Fibroblast of the conjunctiva (primary cell): Measurements from ENCODE around the gene HIPK4.
A peak's percentile ranks its signal among the peaks of the same experiment; 100 is the strongest.
"Not testable (repeated sequence)": the region's sequence is repeated elsewhere in the genome, so short reads cannot be mapped to it uniquely, and the experiment has no call there.

Experiments used
- DNase-seq: peaks from one replicate; pipeline ENCODE4 v3.0.0-alpha.2; 2010; ENCODE audit warnings: low read depth

The HIPK4 gene

GRCh38 chr19:40392894-40393517 is 3.0 kb upstream of the HIPK4 start:
- DNase-seq: no peak

- DNase-seq: no peak
These were observed 2.1 kb upstream of the HIPK4 start for GRCh38 chr19:40392123-40392522.

DNA sequence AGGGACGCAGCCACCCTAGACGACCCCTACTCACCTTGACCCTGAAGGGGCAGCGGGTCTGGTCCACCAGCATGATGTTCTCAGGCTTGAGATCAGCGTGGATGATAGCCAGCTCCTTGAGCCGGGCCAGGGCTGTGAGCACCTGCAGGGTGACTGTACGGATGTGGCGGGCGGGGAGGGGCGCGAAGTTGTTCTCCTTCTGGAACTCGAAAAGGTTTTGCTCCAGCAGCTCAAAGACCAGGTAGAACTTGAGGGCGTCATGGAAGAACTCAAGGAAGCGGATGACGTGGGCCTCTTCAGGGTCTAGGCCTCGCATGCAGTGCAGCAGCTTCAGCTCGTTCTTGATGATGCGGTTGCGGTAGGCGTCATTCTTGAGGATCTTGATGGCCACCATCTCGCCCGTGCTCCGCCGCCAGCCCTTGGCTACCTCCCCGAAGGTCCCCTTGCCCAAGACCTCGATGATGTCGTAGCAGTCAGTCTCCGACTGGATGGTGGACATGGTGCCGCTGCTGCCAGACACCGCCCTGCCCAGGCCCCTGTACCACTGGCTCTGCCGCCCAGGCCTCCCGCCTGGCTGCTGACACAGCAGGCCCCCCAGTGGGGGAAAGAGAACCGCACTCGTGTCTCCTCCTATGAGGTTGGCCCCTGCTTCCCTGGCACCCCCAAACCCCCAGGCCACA is 437 bp downstream of the HIPK4 start:
- DNase-seq: no peak

DNA sequence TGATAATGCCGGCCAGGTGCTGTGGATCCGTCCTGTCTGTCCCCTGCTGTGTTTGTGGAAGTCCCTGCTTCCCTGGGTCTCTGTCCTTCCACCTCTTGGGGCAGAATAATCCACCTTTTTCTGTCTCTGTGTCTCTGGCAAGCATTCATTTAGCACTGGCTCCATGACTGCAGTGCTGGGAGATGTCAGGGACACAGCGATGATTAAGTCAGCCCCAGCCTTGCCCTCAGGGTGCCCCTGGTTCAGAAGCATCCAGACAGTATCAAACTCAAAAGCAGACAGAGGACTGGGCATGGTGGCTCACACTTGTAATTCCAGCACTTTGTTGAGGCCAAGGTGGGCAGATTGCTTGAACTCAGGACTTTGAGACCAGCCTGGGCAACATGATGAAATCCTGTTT is 1.5 kb downstream of the HIPK4 start:
- DNase-seq: no peak

- DNase-seq: no peak
These were observed 2.8 kb downstream of the HIPK4 start for GRCh38 chr19:40387155-40387554.

DNA sequence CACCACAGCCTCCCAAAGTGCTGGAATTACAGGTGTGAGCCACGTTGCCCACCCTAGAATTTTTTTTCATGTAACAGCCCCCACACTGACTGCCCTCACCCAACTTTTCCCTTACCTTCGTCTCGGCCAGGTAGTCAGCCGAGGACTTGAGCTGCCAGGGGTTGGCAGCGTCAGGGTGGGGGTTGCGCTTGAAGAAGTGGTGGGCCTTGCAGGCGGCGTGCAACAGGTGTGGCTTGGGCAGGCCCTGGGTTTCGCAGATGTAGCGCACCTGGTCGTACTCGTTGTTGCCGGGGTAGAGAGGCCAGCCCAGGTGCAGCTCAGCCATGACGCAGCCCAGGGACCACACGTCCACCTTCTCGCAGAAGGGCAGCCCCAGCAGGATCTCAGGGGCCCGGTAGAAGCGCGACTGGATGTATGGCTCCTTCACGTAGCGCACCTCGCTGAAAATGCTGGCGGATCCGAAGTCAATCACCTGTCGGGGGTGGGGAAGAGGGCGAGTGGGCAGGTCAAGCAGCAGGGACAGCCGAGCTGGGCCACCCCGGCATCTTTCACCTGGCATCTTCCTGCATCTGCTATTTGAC is 6.2 kb downstream of the HIPK4 start:
- DNase-seq: no peak

DNA sequence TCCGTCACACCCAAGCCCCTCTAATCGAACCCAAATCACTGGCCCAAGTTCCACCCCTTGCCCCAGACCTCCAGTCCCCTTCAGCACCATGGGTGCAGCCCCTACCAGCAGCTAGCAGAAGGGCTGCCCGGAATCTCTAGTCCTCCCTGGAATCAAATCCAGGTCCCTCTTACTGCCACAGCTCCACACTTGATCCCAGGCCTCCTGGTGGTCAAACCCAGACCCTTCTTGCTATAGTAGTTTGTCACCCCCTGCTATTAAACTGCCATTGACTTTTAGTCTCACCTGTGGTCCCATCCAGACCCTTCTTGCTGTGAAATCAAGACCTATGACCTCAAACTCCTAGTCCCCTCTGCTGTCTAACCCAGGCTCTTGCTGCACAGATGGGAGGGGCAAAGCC is 8.7 kb downstream of the HIPK4 start:
- DNase-seq: no peak

GRCh38 chr19:40380199-40381037 is 9.6 kb downstream of the HIPK4 start:
- DNase-seq: no peak

GRCh38 chr19:40379446-40380198 is 10.4 kb downstream of the HIPK4 start:
- DNase-seq: no peak

DNA sequence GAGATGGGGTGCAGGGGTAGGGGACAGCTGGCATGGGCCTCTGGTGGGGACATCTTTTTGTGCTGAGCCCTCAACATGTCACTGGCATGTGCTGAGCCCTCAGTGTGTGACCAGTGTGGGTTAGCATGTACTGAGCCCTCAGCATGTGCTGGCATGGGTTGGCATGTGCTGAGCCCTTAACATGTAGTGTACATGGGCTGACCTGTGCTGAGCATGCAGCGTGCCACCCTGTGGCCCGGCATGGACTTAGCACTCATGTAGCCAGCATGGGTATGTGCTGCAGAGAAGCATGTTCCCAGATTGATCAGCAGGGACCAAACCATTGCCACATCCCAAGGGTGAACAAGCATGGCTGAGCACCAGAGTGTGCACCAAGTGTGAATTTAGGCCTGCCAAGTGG is 11.5 kb downstream of the HIPK4 start:
- DNase-seq: no peak

- DNase-seq: no peak
These were observed 12.1 kb downstream of the HIPK4 start for GRCh38 chr19:40377876-40378385.

GRCh38 chr19:40376286-40376862 is 13.6 kb downstream of the HIPK4 start:
- no peak for DNase-seq

DNA sequence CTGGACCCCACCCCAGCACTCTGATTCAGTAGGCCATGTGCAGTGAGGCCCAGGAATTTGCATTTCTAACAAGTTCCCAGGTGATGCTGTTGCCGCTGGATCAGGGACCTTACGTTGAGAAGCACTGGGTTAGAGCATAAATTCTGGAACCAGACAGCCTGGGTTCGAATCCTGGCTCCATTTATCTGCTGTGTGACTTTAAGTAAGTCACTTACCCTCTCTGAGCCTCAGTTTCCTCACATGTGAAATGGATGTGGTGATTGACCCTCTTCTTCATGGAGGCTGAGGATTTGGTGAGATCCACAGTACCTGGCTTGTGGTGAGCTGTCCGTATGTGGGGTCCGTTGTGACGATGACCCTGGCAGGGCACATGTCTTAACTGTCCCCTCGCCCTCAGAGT is 15.9 kb downstream of the HIPK4 start:
- no peak for DNase-seq

- DNase-seq: no peak
These were observed 18.2 kb downstream of the HIPK4 start for GRCh38 chr19:40371802-40372122.

- DNase-seq: no peak
These were observed 18.8 kb downstream of the HIPK4 start for GRCh38 chr19:40370997-40371801.

DNA sequence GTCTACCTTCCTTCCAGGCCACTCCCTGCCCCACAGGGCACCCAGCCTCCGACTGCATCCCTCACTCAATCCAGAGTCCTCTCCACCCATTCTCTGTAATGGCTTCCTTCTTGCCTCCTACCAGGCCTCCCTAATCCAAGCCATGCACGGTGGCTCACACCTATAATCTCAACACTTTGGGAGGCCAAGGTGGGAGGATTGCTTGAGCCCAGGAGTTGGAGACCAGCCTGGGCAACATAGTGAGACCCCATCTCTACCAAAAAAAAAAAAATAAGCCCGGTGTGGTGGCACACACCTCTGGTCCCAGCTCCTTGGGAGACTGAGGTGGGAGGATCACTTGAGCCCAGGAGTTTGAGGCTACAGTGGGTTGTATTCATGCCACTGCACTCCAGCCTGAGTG is 19.7 kb downstream of the HIPK4 start:
- DNase-seq: not testable (repeated sequence)

DNA sequence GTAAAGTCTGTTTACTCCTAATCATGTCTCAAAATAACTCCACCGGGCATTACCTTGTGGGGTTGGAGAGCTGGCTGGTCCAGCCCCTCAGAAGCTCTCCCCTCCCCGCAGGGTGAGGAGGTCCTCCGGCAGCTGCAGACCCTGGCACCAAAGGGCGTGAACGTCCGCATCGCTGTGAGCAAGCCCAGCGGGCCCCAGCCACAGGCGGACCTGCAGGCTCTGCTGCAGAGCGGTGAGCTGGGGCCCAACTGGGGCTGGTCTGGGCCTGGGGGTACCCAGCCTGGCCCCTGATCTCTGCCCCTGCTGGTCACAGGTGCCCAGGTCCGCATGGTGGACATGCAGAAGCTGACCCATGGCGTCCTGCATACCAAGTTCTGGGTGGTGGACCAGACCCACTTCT is 20.2 kb downstream of the HIPK4 start:
- no peak for DNase-seq

DNA sequence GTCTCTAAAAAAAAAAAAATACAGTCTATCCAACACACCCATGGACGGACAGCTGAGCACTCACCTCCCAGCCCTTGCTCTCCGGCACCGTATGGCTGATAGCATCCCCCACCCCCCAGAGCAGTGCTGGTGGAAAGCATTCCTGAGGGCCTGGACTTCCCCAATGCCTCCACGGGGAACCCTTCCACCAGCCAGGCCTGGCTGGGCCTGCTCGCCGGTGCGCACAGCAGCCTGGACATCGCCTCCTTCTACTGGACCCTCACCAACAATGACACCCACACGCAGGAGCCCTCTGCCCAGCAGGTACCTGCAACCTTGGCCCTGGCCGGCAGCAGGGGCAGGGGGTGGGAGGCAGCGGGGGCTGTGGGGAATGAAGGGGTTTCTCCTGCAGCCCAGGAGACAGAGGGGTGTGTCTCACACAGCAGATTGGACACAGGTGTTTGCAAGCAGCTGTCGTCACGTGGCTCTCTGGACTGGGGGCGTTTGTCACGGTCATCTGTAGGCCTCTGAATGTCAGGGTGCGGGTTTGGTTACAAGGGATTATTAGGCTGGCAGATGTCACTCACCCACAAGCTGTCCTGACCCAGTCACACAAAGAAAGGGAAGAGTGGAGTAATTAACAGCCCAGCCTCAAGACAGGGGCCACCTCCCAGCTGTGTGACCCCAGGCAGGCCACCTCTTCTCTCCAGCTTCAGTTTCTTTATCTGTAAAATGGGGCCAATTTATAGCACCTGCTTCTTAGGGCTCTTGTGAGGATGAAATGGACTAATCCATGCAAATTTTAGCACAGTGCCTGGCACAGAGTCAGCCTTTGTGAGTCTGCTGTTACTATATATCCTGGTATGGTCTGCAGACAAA is 22.2 kb downstream of the HIPK4 start:
- DNase-seq: no peak

DNA sequence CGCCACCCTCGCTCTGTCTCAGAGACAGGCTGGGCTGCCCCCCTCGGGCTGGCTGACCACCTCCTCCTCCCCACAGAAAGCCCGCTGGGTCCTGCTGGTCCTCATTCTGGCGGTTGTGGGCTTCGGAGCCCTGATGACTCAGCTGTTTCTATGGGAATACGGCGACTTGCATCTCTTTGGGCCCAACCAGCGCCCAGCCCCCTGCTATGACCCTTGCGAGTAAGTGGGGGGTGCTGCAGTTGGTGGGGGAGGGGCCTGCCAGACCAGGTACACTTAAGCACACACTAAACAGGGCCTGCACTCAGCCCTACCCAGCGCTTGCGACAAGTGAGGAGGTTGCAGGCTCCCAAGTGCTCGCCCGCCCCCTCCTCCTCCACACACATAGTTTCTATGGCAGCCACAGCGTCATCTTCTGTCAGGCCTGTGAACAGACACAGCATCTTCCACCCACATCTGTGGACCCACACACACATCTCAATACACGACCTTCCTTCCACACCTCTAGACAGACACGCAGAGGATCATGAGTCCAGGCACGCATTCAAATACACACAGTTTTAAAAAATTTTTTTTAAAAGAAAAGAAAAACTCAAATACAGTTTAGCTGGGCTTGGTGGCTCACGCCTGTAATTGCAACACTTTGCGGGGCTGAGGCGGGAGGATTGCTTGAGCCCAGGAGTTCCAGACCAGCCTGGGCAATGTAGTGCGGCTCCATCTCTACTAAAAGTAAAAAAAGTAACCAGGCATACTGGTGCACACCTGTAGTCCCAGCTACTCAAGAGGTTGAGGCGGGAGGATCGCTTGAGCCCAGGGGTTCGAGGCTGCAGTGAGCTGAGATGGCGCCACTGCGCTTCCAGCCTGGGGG is 23.1 kb downstream of the HIPK4 start:
- DNase-seq: peak; percentile 3
